ENCODE data around the gene APRT. TPM values are rescaled to one million over a fixed set of nuclear protein-coding genes. Genes with fewer than 3 reads are reported as not detected.
A peak's percentile ranks its signal among the peaks of the same experiment; 100 is the strongest.

The APRT gene
- total and polyA plus RNA-seq, 9 of the 15 experiments (the other 6 are each of a cell fraction or from before 2014, with no cell fraction given), result 41.7 to 409 (median 146) TPM

DNA sequence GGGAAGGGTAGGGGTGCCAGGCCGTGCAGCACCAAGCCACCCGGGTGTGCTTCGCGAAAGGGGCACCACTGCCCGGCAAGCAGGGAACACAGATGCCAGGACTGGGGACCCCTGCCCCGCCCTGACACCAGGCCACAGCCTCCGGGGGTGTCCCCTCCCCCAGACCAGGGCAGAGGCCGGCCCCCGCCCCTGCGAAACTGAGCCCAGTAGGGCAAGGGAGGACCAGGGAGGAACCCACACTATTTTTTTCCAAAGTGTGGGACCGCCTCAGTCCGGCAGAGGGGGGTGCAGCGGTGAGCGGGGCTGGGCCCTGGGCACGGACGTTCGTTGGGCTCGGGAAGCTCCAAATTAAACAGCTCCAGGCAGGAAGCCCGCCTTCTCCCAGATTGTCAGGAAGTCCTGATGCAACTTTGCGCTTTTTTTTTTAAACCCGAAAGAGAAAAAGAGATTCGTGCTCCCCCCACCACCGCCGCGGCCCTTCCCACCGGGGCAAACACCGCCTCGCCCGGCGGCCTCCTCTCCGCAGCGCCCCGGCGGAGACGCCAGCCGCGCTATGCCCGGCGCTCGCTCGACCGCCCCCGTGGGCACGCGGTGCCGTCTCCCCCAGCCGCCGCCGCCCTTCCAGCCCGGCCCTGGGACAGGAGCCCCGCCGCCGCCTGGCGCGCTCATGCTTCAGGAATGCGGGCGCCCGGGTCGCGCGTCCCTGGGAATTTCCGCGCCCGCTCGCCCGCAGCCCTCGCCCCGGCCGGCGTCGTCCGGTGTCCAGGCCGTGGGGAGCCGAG is 27.5 kb downstream of the APRT start (continued):
- no peak for TF ChIP-seq ZBTB8A (IDR thresholded peaks at IDR 0.05; ENCODE audit: partially characterized antibody)

DNA sequence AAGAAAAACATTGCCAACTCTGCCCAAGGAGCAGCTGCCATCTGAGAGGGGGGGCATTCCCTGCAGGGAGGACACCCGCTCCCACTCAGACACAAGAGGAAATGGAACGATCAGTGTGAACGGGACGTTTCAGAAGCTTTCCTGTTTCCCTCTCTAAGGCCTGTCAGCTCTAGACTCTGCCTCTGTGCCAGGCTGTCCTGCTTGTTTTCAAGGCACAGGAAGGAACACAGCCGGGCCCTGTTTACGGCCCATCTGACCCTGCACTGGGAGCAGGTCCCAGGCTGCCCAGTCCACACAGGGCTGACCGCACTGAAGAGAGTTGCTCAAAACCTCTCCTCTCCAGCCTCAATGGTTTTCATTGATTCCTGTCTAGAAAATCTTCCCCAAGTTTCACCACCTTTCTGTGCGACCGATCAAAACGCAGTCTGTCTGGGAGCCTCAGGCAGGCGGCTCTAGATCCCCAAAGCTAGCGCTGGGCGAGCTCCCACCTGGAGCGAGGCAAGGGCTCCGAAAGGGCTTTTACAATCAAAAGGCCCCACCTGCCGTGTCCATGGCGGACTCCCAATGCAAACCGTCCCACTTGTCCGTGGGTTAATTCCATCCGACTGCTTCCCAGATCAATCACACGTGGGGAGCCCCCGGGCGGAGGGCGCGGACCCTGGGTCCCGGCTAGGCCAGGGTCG is 28.2 kb downstream of the APRT start:
- Histone ChIP-seq H3K9me3 (replicated peaks; ENCODE audit: control insufficient read depth, insufficient read depth, low read depth, low read length) (no peaks in the 10 kb centered on the region), H3K4me2 (ENCODE audit: insufficient read depth, low read length) (peak overlapping the region; percentile 78), H3K27me3 (ENCODE audit: control insufficient read depth in 2 of 2, insufficient read depth in 2 of 2, low read length in 2 of 2) (no peaks in the 10 kb centered on the region), H4K20me1 (replicated peaks; ENCODE audit: control insufficient read depth, insufficient read depth, low read length) (peaks cover 27% of the 10 kb centered on the region; the same call in 1 of the 2 replicates), H3K9me1 (ENCODE audit: control insufficient read depth, insufficient read depth, low read length) (peaks cover 5% of the 10 kb centered on the region), H2AFZ (ENCODE audit: low read depth, low read length) (no peak overlapping the region), H3K79me2 (ENCODE audit: control insufficient read depth, insufficient read depth, low read length) (peaks cover 72% of the 10 kb centered on the region), H3K36me3 (ENCODE audit: control insufficient read depth, insufficient read depth, low read length) (peaks cover 31% of the 10 kb centered on the region), H3K9ac (ENCODE audit: insufficient read depth in 1 of 2, low read depth in 2 of 2, low read length in 2 of 2) (peak overlapping the region; percentile 90 to 99), H3K27ac (ENCODE audit: extremely low read depth, low read depth, low read length) (peak overlapping the region; percentile 93), H3K4me1 (replicated peaks in 1 of 2; ENCODE audit: control insufficient read depth in 2 of 2, insufficient read depth in 2 of 2, low read length in 2 of 2) (peaks cover 45 to 78% of the 10 kb centered on the region in 2 experiments), H3K4me3 (peak overlapping the region; percentile 70)
- in situ Hi-C loops (cut with MboI) (no loop called here), intact Hi-C loops (cut with micrococcal nuclease) (loop anchor here (1.0 to 2.0 kb wide), 4 partner anchors 9 to 47 kb away; no protein-coding TSS in a partner anchor)
- DNase-seq (ENCODE audit: extremely low read depth in 1 of 4, low spot score in 3 of 4) (no peak), ATAC-seq (peak; percentile 4), FAIRE-seq (peak; percentile 11)
- POLR2A ChIA-PET, result interaction anchor here (0.5 to 7.0 kb wide), 10 partner anchors 12 to 724 kb away, joined by 3 to 124 read pairs (median 4); partner anchors contain the start of gene APRT
- BruUV-seq (replicated peaks), result TSS peak; percentile 42
- 2% methylated on average over 27 of the region's 27 CpGs for WGBS (ENCODE audit: insufficient coverage, low coverage, missing lambda C conversion rate)
- CTCF ChIA-PET (ENCODE audit: low intra/inter-chr PET ratio), result interaction anchor here (0.5 to 3.3 kb wide), 4 partner anchors 27 to 46 kb away, joined by 4 to 51 read pairs (median 18); no protein-coding TSS in a partner anchor
- TF ChIP-seq ZBTB7A (IDR thresholded peaks at IDR 0.05; ENCODE audit: borderline replicate concordance, control insufficient read depth, low read depth, low read length) (no peak), MEIS2 (IDR thresholded peaks at IDR 0.05; ENCODE audit: partially characterized antibody) (no peak), POLR2AphosphoS2 (IDR thresholded peaks at IDR 0.05; ENCODE audit: low read length) (no peak), DDX20 (tag; IDR thresholded peaks at IDR 0.05; ENCODE audit: low read depth) (no peak), ZFP30 (CRISPR knock-in tag; IDR thresholded peaks at IDR 0.05; ENCODE audit: borderline replicate concordance) (no peak), RBM22 (IDR thresholded peaks at IDR 0.05; ENCODE audit: low read depth, low read length, poor library complexity, severe bottlenecking) (peak; percentile 27), HNRNPLL (IDR thresholded peaks at IDR 0.05; ENCODE audit: low read depth, low read length, poor library complexity, severe bottlenecking) (peak; percentile 10), BRD4 (IDR thresholded peaks at IDR 0.05) (peak; percentile 12; the same call in 1 of the 2 replicates), FOSL1 (tag; conservative IDR thresholded peaks at IDR 0.05) (no peak), ARID1B (IDR thresholded peaks at IDR 0.05) (no peak), RBM25 (IDR thresholded peaks at IDR 0.05; ENCODE audit: low read depth, low read length, severe bottlenecking) (no peak), RAD21 (CRISPR knock-in tag; conservative IDR thresholded peaks at IDR 0.05 in 1 of 2, IDR thresholded peaks at IDR 0.05 in 1 of 2) (0 out of 4 replicates have a peak, but pooled peaks of 1 of the 2 experiments have one; percentile 1), NR2C2 (CRISPR knock-in tag; IDR thresholded peaks at IDR 0.05) (no peak), NR2C2 (tag; IDR thresholded peaks at IDR 0.05) (no peak), ZNF140 (CRISPR knock-in tag; IDR thresholded peaks at IDR 0.05) (no peak), NFE2 (IDR thresholded peaks at IDR 0.05; ENCODE audit: low read depth) (no peak), ZNF764 (CRISPR knock-in tag; IDR thresholded peaks at IDR 0.05; ENCODE audit: low read depth) (no peak), NUFIP1 (IDR thresholded peaks at IDR 0.05; ENCODE audit: partially characterized antibody) (no peak)
